Measurements from ENCODE around the gene HSD11B1L. TPM values are rescaled to one million over a fixed set of nuclear protein-coding genes. Genes with fewer than 3 reads are reported as not detected.
"Not testable (repeated sequence)": the region's sequence is repeated elsewhere in the genome, so short reads cannot be mapped to it uniquely, and the experiment has no call there.

HSD11B1L gene
- total RNA-seq, 1 donor from 2014 or later, result 6.6 TPM

- DNase-seq (no peak), ATAC-seq (no peak)
- H3K27ac ChIP-seq, result no peak overlapping the region
- no peaks in the 10 kb centered on the region for H3K27me3 ChIP-seq
- TF ChIP-seq, protein P1, sequence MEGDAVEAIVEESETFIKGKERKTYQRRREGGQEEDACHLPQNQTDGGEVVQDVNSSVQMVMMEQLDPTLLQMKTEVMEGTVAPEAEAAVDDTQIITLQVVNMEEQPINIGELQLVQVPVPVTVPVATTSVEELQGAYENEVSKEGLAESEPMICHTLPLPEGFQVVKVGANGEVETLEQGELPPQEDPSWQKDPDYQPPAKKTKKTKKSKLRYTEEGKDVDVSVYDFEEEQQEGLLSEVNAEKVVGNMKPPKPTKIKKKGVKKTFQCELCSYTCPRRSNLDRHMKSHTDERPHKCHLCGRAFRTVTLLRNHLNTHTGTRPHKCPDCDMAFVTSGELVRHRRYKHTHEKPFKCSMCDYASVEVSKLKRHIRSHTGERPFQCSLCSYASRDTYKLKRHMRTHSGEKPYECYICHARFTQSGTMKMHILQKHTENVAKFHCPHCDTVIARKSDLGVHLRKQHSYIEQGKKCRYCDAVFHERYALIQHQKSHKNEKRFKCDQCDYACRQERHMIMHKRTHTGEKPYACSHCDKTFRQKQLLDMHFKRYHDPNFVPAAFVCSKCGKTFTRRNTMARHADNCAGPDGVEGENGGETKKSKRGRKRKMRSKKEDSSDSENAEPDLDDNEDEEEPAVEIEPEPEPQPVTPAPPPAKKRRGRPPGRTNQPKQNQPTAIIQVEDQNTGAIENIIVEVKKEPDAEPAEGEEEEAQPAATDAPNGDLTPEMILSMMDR (IDR thresholded peaks at IDR 0.05), result no peak
- peaks cover 74% of the 10 kb centered on the region for H3K36me3 ChIP-seq
- intact Hi-C loops (cut with DNase I), result no loop called here
- H3K4me3 ChIP-seq, result no peak overlapping the region
- no peaks in the 10 kb centered on the region for H3K9me3 ChIP-seq
- no peaks in the 10 kb centered on the region for H3K4me1 ChIP-seq
These were observed 19.7 kb downstream of the HSD11B1L start for GRCh38 chr19:5700455-5701092.

DNA sequence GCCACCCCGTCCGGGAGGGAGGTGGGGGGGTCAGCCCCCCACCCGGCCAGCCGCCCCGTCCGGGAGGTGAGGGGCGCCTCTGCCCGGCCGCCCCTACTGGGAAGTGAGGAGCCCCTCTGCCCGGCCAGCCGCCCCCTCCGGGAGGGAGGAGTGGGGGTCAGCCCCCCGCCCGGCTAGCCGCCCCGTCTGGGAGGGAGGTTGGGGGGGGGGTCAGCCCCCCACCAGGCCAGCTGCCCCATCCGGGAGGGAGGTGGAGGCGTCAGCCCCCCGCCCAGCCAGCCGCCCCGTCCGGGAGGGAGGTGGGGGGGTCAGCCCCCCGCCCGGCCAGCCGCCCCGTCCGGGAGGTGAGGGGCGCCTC lies 21.2 kb downstream of the HSD11B1L start:
- intact Hi-C loops (cut with DNase I); H3K27me3 ChIP-seq; ATAC-seq; H3K4me1 ChIP-seq; DNase-seq; H3K4me3 ChIP-seq; H3K27ac ChIP-seq; H3K9me3 ChIP-seq: not testable (repeated sequence)
- peaks cover 74% of the 10 kb centered on the region for H3K36me3 ChIP-seq

- intact Hi-C loops (cut with DNase I), result no loop called here
- H3K36me3 ChIP-seq, result peaks cover 76% of the 10 kb centered on the region
- TF ChIP-seq, protein P1 (IDR thresholded peaks at IDR 0.05), result no peak
- DNase-seq (no peak), ATAC-seq (no peak)
- H3K27ac ChIP-seq, result no peak overlapping the region
- H3K9me3 ChIP-seq, result no peaks in the 10 kb centered on the region
- H3K27me3 ChIP-seq, result no peaks in the 10 kb centered on the region
- no peaks in the 10 kb centered on the region for H3K4me1 ChIP-seq
- no peak overlapping the region for H3K4me3 ChIP-seq
These were observed 23.3 kb downstream of the HSD11B1L start for GRCh38 chr19:5703819-5704818.

- TF ChIP-seq, protein P1 (IDR thresholded peaks at IDR 0.05), result no peak
- H3K4me3 ChIP-seq, result no peak overlapping the region
- no peaks in the 10 kb centered on the region for H3K4me1 ChIP-seq
- DNase-seq (no peak), ATAC-seq (no peak)
- intact Hi-C loops (cut with DNase I), result no loop called here
- H3K27ac ChIP-seq, result no peak overlapping the region
- H3K36me3 ChIP-seq, result peaks cover 71% of the 10 kb centered on the region
- H3K9me3 ChIP-seq, result no peaks in the 10 kb centered on the region
- no peaks in the 10 kb centered on the region for H3K27me3 ChIP-seq
These were observed 24.7 kb downstream of the HSD11B1L start for GRCh38 chr19:5705552-5705951.

- H3K4me1 ChIP-seq, result no peaks in the 10 kb centered on the region
- H3K9me3 ChIP-seq, result no peaks in the 10 kb centered on the region
- TF ChIP-seq, protein P1 (IDR thresholded peaks at IDR 0.05), result no peak
- H3K27me3 ChIP-seq, result no peaks in the 10 kb centered on the region
- peaks cover 79% of the 10 kb centered on the region for H3K36me3 ChIP-seq
- no peak overlapping the region for H3K4me3 ChIP-seq
- intact Hi-C loops (cut with DNase I), result no loop called here
- DNase-seq, result no peak
- no peak for ATAC-seq
- H3K27ac ChIP-seq, result no peak overlapping the region
These were observed 26.2 kb downstream of the HSD11B1L start for GRCh38 chr19:5706876-5707573.
